Vagina (tissue), 2 donors: ENCODE measurements around the gene GGCX.

Experiments
- CTCF ChIP-seq, 3 experiments: fragments of 450-650 bp in 2 of 3; fragments of 200-600 bp in 1 of 3; sonication (generic) in 1 of 3; IDR thresholded peaks; one replicate each; pipeline ENCODE4 v1.5.1; 2017 to 2019; ENCODE audit warnings: antibody characterized with exemption in 3 of 3, mild to moderate bottlenecking in 2 of 3, moderate library complexity in 2 of 3
- POLR2AphosphoS5 ChIP-seq, 2 donors: sonication (generic); formaldehyde crosslinking; IDR thresholded peaks; one replicate each; pipeline ENCODE4 v1.9.0; 2017; ENCODE audit warnings: antibody characterized with exemption in 2 of 2, mild to moderate bottlenecking in 2 of 2, low read depth in 1 of 2; ENCODE audit not compliant: insufficient read depth in 1 of 2

GRCh38 chr2:85596486-85597143, 35.3 kb upstream of the GGCX start:
- TF ChIP-seq CTCF (IDR thresholded peaks at IDR 0.05) (no peak), POLR2AphosphoS5 (IDR thresholded peaks at IDR 0.05; ENCODE audit: insufficient read depth in 1 of 2, low read depth in 1 of 2) (no peak)
